AG10803 (cell line): ENCODE results near the gene VAV2.
A peak's percentile ranks its signal among the peaks of the same experiment; 100 is the strongest.

Experiments used
- DNase-seq: peaks from one replicate; pipeline ENCODE4 v3.0.0; 2010; ENCODE audit warnings: low read depth
- H3K4me3 ChIP-seq: 2 replicates; pipeline ENCODE4 v1.5.1; 2011; ENCODE audit warnings: mild to moderate bottlenecking, low read length, control low read depth
- CTCF ChIP-seq: conservative IDR thresholded peaks from 2 replicates; pipeline ENCODE4 v1.5.1; 2011; ENCODE audit warnings: mild to moderate bottlenecking, low read length, control low read depth, inconsistent platforms

Gene VAV2

GRCh38 chr9:133825555-133826218 is 166.4 kb downstream of the VAV2 start:
- no peak for TF ChIP-seq CTCF
- DNase-seq: peak; percentile 50
- no peak overlapping the region for H3K4me3 ChIP-seq

- TF ChIP-seq CTCF: no peak
- no peak for DNase-seq
- H3K4me3 ChIP-seq: no peak overlapping the region
These were observed 167.3 kb downstream of the VAV2 start for GRCh38 chr9:133824802-133825186.

- TF ChIP-seq CTCF: no peak
- DNase-seq: no peak
- no peak overlapping the region for H3K4me3 ChIP-seq
These were observed 167.9 kb downstream of the VAV2 start for GRCh38 chr9:133824106-133824801.

- no peak for TF ChIP-seq CTCF
- no peak overlapping the region for H3K4me3 ChIP-seq
- no peak for DNase-seq
These were observed 168.7 kb downstream of the VAV2 start for GRCh38 chr9:133823189-133824105.

GRCh38 chr9:133822430-133823065 is 169.6 kb downstream of the VAV2 start:
- TF ChIP-seq CTCF: no peak
- no peak for DNase-seq
- H3K4me3 ChIP-seq: no peak overlapping the region

GRCh38 chr9:133821601-133822429 is 170.3 kb downstream of the VAV2 start:
- DNase-seq: no peak
- no peak overlapping the region for H3K4me3 ChIP-seq
- TF ChIP-seq CTCF: no peak
